HPDE6-E6E7 (cell line): ENCODE measurements around the gene TMEM117.
A peak's percentile ranks its signal among the peaks of the same experiment; 100 is the strongest.

Experiments
- DNase-seq: peaks from one replicate; pipeline ENCODE4 v3.0.0; 2011; ENCODE audit warnings: missing footprints; ENCODE audit errors: extremely low spot score

Gene TMEM117

GRCh38 chr12:44294649-44295048 is 458.8 kb downstream of the TMEM117 start:
- no peak for DNase-seq

GRCh38 chr12:44295958-44296623 is 460.2 kb downstream of the TMEM117 start:
- DNase-seq, result no peak

- DNase-seq, result no peak
Measured at GRCh38 chr12:44296624-44297197, 460.8 kb downstream of the TMEM117 start.

- no peak for DNase-seq
Measured at GRCh38 chr12:44299524-44299923, 463.6 kb downstream of the TMEM117 start.

- DNase-seq, result no peak
Measured at GRCh38 chr12:44307506-44308168, 471.8 kb downstream of the TMEM117 start.

GRCh38 chr12:44313188-44313587 is 477.3 kb downstream of the TMEM117 start:
- DNase-seq, result no peak

GRCh38 chr12:44314007-44314500 is 478.2 kb downstream of the TMEM117 start:
- no peak for DNase-seq

GRCh38 chr12:44317651-44318126 is 481.8 kb downstream of the TMEM117 start:
- DNase-seq, result no peak

- DNase-seq, result no peak
Measured at GRCh38 chr12:44331269-44331668, 495.4 kb downstream of the TMEM117 start.

- no peak for DNase-seq
Measured at GRCh38 chr12:44334347-44334746, 498.5 kb downstream of the TMEM117 start.

- no peak for DNase-seq
Measured at GRCh38 chr12:44335030-44335429, 499.1 kb downstream of the TMEM117 start.

- DNase-seq, result no peak
Measured at GRCh38 chr12:44336577-44336976, 500.7 kb downstream of the TMEM117 start.

- no peak for DNase-seq
Measured at GRCh38 chr12:44342371-44342770, 506.5 kb downstream of the TMEM117 start.

GRCh38 chr12:44347145-44347544 is 511.3 kb downstream of the TMEM117 start:
- no peak for DNase-seq

GRCh38 chr12:44357494-44357893 is 521.6 kb downstream of the TMEM117 start:
- DNase-seq, result no peak

- no peak for DNase-seq
Measured at GRCh38 chr12:44358636-44359035, 522.8 kb downstream of the TMEM117 start.

GRCh38 chr12:44362947-44363346 is 527.1 kb downstream of the TMEM117 start:
- DNase-seq, result no peak

GRCh38 chr12:44367136-44367535 is 531.3 kb downstream of the TMEM117 start:
- DNase-seq, result no peak

- DNase-seq, result no peak
Measured at GRCh38 chr12:44367916-44368315, 532.0 kb downstream of the TMEM117 start.

GRCh38 chr12:44369998-44370397 is 534.1 kb downstream of the TMEM117 start:
- no peak for DNase-seq

- no peak for DNase-seq
Measured at GRCh38 chr12:44370982-44371381, 535.1 kb downstream of the TMEM117 start.

GRCh38 chr12:44372259-44372658 is 536.4 kb downstream of the TMEM117 start:
- DNase-seq, result peak; percentile 15

- DNase-seq, result no peak
Measured at GRCh38 chr12:44375694-44376093, 539.8 kb downstream of the TMEM117 start.
